Right forelimb (tissue), 1 donor: ENCODE data around the gene EXOC8.
A peak's percentile ranks its signal among the peaks of the same experiment; 100 is the strongest.

Source experiments
- DNase-seq: peaks from one replicate; pipeline ENCODE4 v3.0.0-alpha.2; 2018

The EXOC8 gene, protein sequence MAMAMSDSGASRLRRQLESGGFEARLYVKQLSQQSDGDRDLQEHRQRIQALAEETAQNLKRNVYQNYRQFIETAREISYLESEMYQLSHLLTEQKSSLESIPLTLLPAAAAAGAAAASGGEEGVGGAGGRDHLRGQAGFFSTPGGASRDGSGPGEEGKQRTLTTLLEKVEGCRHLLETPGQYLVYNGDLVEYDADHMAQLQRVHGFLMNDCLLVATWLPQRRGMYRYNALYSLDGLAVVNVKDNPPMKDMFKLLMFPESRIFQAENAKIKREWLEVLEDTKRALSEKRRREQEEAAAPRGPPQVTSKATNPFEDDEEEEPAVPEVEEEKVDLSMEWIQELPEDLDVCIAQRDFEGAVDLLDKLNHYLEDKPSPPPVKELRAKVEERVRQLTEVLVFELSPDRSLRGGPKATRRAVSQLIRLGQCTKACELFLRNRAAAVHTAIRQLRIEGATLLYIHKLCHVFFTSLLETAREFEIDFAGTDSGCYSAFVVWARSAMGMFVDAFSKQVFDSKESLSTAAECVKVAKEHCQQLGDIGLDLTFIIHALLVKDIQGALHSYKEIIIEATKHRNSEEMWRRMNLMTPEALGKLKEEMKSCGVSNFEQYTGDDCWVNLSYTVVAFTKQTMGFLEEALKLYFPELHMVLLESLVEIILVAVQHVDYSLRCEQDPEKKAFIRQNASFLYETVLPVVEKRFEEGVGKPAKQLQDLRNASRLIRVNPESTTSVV

DNA sequence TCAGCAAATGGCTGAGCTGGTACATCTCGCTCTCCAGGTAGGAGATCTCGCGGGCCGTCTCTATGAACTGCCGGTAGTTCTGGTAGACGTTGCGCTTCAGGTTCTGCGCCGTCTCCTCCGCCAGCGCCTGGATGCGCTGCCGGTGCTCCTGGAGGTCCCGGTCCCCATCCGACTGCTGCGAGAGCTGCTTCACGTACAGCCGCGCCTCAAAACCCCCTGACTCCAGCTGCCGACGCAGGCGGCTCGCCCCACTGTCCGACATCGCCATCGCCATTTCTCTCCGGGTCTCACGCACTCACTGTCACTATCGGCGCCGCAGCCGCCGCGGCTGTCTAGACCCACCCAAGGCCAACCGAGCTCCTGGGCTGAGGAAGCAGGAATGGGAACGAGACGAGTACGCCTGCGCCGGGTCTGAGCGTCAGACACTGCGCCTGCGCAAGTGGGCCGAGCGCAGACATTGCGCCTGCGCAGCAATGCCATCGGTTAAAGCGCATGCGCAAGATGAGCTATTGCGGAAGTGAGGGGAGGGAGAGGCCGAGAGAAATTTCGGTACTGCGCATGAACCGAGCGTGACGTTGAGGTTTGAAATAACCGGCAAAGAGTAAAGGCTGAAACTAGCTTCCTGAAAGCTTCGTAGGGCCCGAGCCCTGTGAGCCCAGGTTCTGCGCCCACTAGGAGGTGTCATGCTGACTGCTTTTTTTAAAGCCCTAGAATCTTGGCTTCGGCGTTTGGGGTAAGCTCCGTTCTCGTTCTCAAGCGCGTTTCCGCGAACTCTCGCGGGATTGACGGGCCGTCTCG is at the start of gene EXOC8:
EXOC8 (minus strand) TSS at position 381 of the 798 bp plus-strand sequence; CDS start at position 274, 107 bp downstream.
- peak; percentile 100 for DNase-seq

DNA sequence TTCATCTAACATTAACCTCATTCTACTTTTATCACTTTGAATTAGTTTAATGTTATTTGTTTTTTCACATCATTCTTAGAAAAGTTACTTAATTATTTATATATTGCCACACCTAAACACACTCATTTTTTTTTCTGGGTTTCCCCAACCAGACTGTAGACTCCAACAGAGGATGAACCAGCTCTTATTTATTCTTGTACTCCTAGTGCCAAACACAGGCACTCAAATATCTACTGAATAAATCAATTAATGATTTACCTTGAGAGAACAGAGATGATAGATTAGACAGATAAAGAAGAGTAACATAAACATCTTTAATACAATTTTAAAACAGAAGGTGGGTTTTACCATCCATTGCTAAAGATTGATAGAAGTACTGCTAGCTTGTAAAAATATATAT is 48.8 kb upstream of the EXOC8 start:
- DNase-seq, result no peak

DNA sequence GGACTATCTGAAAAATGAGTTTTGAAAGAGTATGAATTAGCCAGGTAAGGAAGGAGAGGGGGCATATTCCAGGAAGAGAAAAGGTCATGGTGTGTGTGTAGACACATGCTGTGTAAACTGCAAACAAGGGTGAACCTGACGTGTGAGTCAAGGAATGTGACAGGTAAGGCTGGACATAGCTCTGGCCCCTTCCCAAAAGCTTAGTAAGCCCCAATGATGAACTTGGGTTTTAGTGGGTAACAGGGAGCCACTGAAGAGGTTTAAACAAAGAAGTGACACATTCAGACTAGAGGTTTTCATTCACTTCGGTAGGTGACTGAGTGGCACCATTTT is 47.7 kb upstream of the EXOC8 start:
- no peak for DNase-seq

DNA sequence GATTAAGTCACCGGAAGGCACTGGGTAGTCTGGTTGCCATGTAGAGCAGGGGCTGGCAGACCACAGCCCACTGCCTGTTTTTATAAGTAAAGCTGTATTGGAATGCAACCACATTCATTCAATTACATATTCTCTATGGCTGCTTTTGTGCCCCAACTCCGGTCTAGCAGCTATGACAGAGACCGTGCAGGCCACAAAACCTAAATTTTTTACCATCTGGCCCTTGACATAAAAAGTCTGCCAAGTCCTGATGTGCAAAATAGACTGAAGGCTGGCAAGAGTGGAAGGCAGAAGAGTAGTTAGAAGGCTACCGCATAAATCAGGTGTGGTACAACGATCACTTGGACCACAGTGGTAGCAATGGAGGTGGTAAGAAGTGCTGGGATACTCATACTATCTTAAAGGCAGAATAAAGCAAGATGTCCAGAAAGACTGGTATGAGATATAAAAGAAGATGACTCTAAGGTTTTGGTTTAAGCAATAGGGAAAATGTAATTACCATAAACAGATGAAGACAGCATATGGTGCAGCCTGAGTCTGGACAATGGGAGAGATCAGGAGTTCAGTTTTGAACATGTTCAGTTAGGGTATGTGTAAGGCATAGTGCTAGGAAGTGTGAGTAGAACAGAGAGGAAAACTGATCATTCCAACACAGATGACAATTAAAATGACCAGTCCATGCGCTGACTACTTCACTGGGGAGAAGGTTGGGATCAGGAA is 47.2 kb upstream of the EXOC8 start:
- DNase-seq, result no peak

DNA sequence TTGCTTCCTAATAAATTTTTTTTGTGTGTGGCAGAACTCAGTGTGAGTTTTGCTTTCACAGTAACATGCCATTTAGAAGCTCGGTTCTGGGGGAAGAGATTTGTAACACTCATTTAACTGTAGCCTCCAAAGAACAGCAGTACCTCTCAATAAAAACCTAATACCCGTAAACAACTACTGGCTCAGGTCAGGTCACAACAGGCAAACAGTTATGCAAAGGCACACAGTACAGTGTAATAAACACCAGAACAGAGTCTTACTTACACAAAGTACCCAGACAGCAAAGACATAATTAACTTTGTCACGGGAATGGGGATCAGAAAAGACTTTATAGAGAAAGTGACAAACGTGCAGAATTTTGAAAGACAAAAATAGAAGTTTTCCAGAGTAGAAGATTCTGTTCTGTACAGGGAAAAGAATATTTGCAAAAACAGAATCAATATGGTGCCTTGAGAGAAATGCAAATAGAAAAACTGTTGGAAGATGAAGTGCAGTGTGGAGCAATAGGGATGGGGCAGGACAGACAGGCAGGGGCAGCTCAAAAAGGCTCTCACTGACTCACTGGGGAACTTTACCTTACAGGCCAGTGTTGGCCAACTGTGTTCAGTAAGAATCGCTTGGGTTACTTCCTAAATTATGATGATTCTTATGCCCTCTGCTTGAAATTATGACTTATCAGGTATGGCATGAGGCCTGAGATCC is 45.7 kb upstream of the EXOC8 start:
- DNase-seq, result no peak

DNA sequence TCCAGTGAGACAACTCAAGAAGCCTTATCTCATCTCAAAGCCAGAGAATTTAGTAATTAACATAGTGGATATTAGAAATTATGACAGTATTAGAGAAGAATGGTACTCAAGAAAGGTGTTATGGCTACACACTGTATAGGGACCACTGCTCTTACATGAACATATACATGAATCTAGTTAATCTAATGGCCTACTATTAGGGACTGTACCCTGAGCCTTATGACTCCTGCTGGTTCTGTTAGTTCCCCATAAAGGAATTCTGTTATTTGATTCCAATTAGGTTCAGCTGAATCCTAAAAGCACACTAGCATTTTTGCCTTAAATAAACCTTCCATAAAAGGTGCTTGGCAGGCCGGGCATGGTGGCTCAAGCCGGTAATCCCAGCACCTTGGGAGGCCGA is 44.8 kb upstream of the EXOC8 start:
- no peak for DNase-seq

DNA sequence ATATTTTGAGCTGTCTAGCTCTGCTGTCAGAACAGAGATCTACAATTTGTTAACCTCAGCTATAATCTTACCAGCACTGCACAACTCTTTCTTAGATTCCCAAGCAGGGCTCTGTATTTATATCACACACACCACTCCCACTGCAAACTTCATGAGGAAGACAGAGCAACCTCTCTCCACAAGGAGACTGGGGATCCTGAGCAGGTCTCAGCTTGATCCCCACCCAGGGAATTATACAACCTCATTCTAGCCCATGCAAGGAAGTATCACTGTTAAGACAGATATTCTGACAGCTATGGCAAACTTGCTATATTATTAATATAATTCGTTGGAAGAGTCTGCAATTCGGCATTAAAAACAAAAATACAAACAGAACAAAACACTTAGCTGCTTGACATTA is 44.1 kb upstream of the EXOC8 start:
- DNase-seq, result no peak

DNA sequence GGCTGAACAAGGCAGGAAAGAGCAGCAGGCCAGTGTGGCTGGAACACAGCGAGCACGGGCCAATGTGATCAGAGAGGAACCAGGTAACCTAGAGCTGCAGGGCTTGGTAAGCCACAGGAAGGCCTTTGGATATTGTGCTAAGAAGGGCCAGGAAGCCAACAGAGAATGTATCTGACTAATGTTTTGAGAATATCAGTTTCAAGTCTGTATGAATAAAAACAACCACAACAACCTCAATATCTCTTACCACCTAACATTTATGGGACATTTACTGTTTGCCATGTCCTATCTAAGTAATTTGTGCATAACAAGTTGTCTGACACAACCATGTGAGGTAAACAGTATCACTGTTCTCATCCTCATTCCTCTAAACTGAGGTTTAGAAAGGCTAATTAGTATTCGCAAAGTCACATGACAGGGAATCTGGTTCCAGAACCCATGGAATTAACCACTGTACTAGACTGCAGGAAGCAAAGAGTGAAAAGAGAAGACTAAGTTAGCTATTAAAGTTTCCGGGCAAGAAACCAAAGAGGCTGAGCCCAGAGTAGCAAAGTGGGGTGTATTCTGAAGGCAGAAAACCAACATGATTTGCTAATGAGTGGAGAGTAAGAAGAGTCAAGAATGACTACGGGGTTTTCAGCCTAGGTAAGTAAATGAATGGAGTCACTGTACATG is 39.4 kb upstream of the EXOC8 start:
- DNase-seq, result no peak

DNA sequence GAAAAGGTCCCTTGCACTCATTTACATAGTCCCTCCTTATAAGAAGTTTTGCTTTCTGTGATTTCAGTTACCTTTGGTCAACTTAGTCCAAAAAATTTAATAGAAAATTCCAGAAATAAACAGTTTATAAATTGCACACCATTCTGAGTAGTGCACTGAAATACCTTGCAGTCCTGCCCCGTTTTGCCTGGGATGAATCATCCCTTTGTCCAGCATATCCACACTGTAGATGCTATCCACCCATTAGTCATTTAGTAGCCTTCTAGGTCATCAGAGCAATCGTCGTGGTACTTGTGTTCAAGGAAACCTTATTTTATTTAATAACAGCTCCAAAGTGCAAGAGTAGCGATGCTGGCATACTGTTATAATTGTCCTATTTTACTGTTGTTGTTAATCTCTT is 38.4 kb upstream of the EXOC8 start:
- no peak for DNase-seq

DNA sequence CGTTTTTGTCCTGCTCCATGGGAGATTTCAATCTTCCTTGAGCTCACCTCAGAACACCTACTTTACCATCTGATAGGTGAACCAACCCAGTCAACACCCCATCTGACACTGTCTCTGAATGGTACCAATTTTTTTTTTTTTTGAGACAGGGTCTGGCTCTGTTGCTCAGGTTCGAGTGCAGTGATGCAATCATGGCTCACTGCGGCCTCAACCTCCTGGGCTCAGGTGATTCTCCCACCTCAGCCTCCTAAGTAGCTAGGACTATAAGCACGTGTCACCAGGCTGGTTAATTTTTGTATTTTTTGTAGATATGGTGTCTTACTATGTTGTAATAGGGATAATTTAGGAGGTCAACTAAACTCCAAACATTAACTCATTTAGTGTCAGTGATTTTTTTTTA is 36.7 kb upstream of the EXOC8 start:
- DNase-seq, result no peak

DNA sequence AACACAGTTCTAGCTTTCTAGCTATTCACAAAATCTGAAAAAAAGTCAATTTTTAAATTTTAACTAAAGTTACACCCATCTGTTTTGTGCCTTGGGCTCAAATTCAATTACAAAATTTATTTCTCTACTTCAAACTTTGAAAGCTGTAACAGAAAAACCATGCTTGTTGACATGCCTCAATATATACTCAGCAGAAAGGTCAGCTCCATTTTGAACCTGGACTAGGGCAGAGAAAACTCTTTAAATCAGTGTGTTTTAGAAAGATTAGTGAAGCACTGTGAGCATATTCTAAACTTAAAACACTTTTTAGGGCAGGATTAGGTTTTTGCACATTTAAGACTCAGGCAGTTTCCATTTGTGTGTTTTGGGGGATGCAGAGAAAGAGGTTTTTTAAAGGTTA is 34.8 kb upstream of the EXOC8 start:
- DNase-seq, result no peak

DNA sequence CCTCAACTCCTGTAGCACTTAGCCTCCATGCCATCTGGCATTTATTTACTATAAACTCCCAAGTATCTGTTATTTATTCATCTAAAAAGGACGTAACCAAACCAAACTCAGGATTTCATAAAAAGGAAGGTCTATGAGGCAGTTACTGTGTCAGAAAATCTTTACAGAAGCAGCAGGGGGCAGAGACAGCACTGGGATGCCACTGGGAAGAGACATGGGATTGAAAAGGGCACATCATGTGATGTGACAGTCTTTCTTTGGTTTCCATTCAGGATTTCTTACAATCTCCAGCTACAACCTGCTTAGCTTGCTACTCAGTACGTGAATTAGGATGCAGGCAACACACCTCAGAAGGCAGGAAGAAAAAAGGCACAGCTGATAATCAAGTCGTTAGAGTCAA is 31.6 kb upstream of the EXOC8 start:
- DNase-seq, result no peak

DNA sequence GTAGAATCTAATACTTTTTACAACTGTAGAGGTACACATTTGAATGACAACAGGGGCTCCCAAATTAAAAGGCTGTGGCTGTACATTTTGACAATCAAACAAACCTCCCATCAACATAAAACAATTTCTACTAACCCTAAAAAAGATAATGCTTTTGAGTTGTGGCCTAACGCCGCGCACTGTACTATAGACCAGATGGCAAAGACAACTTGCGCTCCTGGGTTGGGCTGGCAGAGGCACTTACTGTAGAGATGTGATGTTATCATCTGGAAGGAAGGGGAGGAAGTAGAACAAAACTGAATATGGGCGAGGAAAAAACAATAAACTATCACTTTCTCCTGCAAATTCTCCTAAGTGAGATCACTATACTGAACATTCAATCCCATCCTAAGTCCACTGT is 26.5 kb upstream of the EXOC8 start:
- DNase-seq, result no peak

DNA sequence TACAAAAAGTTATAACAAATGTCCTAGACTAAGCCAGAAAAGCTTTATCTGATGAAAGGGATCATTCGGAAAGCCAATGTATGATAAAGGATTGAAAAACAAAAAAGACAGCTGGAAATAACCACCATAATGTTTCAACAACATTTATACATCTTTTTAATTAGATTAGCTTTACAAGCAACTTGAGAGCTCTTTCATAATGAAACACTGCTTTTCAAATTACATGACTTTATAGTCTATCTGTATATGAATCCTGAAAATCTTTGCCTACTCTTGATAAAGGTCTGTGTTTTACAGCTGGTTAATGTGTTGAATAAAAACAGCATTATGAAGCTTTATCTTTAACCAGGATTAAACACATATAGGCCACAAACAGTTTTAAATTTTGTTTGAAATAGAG is 26.0 kb upstream of the EXOC8 start:
- no peak for DNase-seq

DNA sequence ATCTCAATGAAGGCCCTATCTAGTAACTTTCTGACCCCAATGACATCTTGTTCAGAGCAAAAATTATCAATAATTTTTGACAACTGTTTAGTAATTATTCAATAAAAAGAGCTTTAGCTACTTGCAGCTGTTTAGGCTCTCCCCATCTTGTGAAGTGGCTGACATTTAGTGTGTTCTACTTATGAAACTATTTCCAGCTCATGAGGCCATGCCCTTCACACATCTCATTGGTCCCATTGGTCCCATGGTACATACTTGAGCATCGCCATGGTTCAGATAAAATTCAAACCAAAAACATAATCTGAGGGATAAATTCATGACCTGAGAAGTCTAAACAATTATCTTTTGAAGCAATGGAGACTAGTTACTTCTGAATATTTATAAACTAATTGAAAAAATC is 24.7 kb upstream of the EXOC8 start:
- no peak for DNase-seq

DNA sequence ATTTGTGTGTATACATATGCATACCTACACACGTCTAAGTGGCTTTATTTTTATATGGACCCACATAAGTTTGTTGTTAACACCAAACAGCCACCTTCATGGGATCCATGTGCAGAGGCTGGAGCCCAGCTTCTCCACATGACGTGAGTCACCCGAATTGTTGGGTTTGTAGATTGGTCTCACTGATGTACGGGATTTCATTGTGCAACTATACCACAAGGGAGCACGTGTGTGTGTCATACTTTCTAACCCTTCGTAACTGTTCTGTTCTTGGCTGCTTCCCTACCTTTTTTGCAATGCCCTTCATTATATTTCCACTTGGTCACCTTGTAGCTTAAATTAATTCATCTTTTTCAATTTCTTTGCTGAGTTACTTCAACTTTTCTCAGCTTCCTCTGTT is 21.5 kb upstream of the EXOC8 start:
- no peak for DNase-seq

DNA sequence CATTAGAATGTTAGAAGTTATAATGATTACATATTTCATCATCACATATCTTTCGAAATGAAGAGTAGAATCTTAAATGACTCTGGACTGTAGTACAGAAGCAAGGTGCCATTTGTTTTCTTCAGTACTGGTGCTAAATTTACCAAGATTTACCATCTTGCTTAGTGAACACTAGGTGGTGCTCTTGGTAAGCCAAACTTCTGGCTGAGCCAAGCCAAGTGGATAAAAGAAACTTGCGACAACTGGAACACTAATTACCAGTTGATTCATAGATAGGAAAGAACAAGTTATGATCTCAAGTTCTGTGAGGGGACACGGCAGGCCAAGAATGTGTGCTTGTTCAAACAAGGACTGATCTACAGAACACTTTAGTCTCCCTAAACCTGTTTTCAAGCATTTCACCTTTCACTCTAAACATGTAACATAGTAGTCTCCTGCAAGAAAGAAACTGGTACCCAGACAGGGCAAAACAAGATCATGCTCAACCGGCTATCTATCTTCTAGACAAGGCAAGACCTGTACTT is 20.2 kb upstream of the EXOC8 start:
- DNase-seq, result peak; percentile 52

DNA sequence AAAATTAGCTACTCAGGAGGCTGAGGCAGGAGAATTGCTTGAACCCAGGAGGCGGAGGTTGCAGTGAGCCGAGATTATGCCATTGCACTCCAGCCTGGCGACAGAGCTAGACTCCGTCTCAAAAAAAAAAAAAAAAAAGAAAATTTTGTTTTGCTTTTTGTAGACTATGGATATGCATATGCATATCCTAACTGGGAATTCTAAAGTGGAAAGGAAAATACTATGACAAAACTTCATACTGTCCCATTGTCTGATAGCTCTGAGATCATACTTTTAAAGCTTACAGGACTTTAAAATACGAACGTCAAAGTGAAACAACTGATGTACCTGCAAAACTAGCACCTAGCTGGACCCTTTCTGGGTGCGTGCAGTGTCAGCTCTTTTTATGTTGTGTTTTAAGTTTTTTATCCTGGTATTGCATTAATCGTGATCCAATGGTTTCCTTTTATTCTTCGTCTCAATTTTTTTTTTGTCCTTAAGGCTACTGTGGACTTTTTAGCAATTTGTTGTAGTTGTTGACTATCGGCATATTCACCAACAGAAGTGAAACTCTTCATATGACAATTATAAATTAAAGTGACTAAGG is 19.6 kb upstream of the EXOC8 start:
- DNase-seq, result no peak

DNA sequence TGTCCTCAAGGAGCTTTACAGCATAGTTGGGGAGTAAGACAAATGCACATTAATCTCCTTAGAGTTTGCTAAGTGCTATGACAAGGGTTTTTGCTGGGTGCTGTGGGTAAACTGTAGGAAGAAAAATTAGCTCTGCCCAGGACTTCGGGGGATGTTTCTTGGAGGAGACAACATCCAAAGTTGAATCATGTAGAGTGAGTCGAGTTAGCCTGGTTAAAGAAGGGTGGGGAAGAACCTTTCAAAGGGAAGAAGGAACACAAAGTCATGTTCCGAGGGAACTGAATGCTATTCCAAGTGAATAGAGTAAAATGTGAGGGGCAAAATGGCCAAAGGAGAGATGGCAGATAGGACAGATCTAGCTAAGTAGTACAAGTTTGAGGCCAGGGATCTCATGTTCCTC is 17.5 kb upstream of the EXOC8 start:
- no peak for DNase-seq

DNA sequence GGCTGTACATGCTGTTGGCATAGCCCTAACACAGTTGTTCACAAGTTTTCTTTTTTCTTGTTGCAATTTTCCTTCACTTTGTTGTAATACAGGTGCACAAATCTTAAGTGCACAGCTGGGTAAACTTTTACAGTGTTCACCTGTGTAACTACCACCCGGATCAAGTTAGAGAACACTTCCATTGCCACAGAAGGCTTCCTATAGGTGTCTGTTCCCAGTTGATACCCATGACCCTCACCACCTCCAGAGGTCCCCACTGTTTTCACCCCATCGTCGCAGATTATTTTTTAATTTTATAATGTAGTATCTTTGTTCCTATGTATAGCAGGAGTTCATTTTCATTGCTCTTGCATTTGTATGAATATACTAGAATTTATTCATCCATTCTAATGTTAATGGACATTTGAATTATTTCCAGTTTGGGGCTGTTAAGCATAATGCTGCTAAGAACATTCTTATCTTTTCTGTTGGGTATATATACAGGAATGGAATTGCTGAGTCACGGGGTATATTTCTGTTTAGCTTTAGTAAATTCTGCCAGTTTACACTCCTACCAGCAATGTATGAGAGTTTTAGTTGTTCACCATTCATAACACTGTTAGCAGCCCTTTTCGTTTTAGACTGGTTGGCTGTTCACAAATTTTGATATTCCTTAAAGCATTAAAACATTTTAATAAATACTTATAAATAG is 16.8 kb upstream of the EXOC8 start:
- no peak for DNase-seq

DNA sequence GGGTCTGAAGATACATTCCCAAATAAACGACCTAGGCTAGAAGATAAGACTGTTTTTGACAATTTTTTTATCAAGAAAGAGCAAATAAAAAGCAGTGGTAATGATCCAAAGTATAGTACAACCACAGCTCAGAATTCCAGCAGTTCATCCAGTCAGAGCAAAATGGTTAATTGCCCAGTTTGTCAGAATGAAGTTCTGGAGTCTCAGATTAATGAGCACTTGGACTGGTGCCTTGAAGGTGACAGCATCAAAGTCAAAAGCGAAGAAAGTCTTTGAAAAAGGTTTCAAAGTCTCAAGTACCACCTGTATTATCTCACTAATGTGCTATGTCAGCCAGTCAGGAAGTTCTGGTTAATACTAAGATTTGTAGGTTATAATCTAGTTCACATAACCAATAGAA is 15.4 kb upstream of the EXOC8 start:
- DNase-seq, result no peak
